PC-3 (cell line): Measurements from ENCODE around the gene ATG4C.

Experiments used
- CTCF ChIP-seq: fragments of 300-600 bp; sonication (generic); conservative IDR thresholded peaks from 2 replicates; pipeline ENCODE4 v1.5.1; 2017; ENCODE audit warnings: antibody characterized with exemption, low read depth, mild to moderate bottlenecking, low read length
- EZH2 ChIP-seq: fragments of 300-600 bp; sonication (generic); IDR thresholded peaks from one replicate; pipeline ENCODE4 v1.6.1; 2017; ENCODE audit warnings: antibody characterized with exemption, mild to moderate bottlenecking, low read length; ENCODE audit not compliant: unreplicated experiment
- EZH2phosphoT487 ChIP-seq: fragments of 300-600 bp; sonication (generic); IDR thresholded peaks from 2 replicates; pipeline ENCODE4 v1.6.1; 2018; ENCODE audit warnings: mild to moderate bottlenecking, antibody characterized with exemption, low read length, borderline replicate concordance

- TF ChIP-seq CTCF: no peak
- no peak for TF ChIP-seq EZH2
- TF ChIP-seq EZH2phosphoT487: no peak
These were observed 39.6 kb downstream of the ATG4C start for GRCh38 chr1:62823556-62823955.
